Measurements from ENCODE around the gene CAPN12.

DNA sequence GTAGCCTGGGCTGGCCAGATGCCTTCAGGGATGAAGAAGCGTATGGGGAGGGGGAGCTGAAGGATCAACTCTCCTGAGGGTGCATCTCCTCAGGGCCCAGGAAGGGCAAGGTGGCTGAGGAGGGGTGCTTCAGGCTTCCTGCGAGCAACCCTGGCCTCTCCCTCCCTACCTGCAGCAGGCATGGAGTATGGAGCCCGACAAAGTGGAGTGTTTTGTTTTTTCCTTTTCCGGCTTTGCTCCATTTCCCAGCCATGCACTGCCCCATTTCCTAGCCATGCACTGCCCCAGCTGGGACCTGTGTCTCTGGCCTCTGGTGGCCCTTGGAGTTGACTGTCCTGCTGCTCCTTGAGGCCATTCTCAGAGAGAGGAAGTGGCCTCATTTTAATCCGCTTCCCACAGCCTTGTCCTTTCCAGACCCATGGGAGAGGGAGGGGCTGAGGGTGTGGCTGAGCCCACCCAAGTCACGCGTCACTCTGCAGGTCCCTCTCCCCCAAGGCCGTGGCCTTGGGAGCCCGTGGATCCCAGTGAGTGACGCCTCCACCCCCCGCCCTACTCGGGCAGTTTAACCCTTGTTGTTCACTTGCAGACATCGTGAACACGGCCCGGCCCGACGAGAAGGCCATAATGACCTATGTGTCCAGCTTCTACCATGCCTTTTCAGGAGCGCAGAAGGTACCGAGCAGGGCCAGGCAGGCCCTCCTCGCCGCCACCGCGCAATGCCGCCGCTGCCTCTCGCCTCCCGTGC, 34.4 kb downstream of the CAPN12 start:
- TF ChIP-seq, protein P1, sequence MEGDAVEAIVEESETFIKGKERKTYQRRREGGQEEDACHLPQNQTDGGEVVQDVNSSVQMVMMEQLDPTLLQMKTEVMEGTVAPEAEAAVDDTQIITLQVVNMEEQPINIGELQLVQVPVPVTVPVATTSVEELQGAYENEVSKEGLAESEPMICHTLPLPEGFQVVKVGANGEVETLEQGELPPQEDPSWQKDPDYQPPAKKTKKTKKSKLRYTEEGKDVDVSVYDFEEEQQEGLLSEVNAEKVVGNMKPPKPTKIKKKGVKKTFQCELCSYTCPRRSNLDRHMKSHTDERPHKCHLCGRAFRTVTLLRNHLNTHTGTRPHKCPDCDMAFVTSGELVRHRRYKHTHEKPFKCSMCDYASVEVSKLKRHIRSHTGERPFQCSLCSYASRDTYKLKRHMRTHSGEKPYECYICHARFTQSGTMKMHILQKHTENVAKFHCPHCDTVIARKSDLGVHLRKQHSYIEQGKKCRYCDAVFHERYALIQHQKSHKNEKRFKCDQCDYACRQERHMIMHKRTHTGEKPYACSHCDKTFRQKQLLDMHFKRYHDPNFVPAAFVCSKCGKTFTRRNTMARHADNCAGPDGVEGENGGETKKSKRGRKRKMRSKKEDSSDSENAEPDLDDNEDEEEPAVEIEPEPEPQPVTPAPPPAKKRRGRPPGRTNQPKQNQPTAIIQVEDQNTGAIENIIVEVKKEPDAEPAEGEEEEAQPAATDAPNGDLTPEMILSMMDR (conservative IDR thresholded peaks at IDR 0.05; ENCODE audit: low read depth in 2 of 2) = no peak
- TF ChIP-seq EZH2 (IDR thresholded peaks at IDR 0.05; ENCODE audit: low read depth, unreplicated experiment) (no peak), CREB1 (CRISPR knock-in tag; IDR thresholded peaks at IDR 0.05; ENCODE audit: low read depth) (no peak), ZNF331 (CRISPR knock-in tag; IDR thresholded peaks at IDR 0.05; ENCODE audit: low read depth) (no peak), EZH2phosphoT487 (IDR thresholded peaks at IDR 0.05; ENCODE audit: unreplicated experiment) (no peak)
